GM18951 (cell line): ENCODE data around the gene DLX2.

Experiments
- POLR2A ChIP-seq: IDR thresholded peaks from 4 replicates; pipeline ENCODE4 v1.6.1; 2011; ENCODE audit warnings: mild to moderate bottlenecking; ENCODE audit not compliant: insufficient read length, insufficient read depth; ENCODE audit errors: extremely low read depth
- in situ Hi-C: fragments of 300-500 bp; cut with MboI; formaldehyde crosslinking; loops from one replicate; pipeline ENCODE4 v1.12.0; 2022; ENCODE audit warnings: low sequenced_read_pairs, mixed read lengths, inconsistent platforms; ENCODE audit not compliant: unreplicated experiment

DLX2 gene

DNA sequence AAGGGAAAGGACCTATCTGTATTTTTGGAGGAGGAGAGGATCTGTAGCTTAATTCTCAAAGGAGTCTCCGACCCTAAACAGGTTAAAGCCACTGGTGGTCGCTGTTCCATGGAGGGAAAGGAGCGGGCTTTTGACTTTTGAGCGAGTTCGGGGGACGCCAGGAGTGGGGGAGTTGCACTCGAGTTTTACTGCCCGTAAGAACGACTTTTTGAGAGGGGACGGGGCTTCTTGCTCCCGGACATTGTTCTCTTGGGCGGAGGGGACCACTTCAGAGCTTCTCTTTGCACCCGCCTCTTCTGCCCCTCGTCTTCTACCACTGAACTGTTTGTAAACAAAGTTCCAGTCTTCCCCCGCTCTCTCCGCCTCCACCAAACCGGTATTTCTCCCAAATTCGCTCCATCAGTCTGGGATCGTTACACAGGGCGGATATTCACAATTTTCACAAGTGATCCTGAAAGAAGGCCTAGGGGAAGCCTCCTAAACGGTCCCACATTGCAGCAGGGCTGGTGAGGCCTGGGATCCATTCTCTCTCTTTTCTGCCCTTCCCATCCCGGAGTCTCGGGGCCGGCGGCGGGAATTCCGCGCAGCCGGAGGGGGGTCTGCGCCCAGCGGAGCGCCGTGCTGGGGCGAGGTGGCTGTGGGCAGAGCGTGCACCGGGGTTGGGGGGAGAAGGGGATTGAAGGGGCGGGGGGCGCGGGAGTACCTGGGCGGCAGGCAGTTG is 6.6 kb downstream of the DLX2 start:
- in situ Hi-C loops = no loop called here
- TF ChIP-seq POLR2A = no peak

DNA sequence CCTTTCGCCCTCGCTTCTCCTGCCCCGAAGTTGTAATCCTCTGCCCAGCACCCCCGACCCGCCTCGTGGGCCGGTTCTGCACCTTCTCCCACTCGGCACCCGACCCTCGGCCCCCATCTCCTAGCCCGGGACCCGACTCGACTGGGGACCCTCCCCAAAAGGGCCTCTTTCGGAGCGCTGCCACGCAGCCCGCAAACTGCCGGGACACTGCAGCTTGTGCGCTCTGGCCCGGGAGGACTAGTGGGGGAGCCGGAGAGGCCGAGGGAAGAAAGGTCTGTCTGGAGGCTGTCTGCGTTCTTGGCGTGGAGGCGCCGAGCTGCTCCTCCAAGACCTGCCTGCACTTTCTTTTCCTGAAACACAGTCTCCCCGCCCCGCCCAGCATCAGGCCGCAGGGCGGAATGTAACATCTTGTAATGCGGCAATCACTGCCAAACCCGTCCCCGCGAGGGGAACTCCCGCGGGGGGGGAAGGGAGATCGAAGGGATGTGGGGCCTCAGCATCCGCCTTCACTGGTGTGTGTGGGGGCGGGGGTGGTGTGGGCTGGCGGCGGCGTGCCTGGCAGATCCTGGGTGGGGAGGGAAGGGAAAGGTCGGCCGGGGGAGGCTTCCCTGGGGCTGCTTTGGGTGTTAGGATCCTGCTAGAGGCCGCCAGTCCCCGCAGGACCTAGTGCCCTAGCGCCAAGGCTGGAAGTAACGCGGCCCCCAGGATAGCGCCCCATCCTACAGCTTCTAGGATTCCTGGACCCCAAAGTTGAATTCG is 7.4 kb downstream of the DLX2 start:
- TF ChIP-seq POLR2A = peak; percentile 42
- in situ Hi-C loops = no loop called here

DNA sequence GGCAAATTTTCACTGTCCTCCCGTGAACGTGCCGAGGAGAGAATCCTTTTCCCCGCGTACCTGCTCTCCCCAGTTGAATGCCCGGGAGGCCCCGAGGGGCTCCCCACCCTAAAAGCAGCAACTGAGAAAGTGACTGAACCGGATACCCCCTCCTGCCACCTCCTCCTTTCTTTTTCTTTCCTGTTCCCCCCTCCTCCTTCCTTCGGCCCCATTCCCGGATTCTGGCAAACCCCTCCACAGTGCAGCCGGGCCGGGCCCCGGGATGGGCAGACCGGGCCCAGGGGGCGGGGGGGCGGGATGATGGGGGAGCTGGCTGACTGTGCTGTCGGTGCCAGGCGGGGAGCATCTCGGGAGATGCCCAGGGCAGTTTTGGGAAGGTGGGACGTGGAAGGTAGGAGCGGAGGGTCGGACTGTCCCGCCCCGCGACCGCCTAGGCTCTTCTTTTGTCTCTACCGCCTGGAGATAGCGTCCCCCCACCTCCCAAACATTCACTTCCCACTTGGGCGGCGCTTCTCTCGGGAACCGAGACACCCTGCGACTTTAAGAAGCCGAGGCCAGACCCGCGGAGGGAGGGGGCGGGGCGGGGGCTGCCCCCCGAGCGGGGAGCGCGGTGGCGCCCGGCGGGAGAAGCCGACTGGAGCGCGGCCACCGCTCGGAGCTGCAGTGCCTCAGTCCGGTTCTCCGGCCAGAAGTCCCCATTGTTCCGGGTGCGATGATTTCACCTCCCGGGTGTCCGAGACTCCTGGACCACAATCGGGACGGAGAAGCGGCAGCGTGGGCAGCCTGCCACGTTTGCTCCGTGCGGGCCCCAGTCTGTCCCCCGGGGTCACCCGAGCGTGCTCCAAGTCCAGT is 8.2 kb downstream of the DLX2 start:
- in situ Hi-C loops = no loop called here
- no peak for TF ChIP-seq POLR2A

DNA sequence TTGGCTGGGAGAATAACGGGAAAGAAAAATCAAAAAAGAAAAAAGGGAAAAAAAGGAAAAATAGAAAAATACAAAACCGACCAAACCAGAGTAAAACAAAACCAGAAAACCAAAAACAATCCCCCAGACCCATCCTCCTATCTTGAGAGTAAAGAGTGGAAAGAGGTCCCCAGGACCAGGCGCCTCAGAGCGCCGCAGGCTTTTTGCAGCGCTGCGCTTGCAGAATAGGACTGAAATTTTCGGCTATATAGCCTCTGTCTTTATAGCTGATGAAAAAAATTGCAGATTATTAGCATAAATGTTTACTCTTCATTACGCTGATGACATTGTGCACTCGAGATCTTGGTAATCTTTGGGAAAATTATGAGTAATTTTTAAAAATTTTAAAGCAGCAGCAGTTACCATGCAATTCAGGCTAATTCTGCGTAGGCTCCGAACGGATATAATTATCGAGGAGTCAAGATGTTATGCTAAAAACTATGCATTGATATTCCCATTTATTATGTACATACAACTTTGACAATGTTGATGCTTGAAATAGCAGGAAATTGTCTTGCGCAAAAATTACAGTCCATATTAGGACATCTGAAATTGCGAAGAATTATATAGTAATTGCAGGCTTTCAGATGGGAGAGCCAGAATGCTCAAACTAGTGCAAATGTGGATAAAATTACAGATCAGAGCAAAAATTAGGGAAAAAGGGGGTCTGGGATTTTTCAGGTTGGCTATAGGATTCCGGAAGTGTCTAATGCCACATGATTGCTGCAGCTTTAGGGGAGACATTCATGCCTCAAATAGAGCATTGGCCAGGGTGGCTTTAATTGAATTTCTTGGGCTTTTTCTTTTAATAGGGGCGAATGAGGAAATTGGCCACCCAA is 9.0 kb downstream of the DLX2 start:
- no peak for TF ChIP-seq POLR2A
- in situ Hi-C loops = no loop called here

DNA sequence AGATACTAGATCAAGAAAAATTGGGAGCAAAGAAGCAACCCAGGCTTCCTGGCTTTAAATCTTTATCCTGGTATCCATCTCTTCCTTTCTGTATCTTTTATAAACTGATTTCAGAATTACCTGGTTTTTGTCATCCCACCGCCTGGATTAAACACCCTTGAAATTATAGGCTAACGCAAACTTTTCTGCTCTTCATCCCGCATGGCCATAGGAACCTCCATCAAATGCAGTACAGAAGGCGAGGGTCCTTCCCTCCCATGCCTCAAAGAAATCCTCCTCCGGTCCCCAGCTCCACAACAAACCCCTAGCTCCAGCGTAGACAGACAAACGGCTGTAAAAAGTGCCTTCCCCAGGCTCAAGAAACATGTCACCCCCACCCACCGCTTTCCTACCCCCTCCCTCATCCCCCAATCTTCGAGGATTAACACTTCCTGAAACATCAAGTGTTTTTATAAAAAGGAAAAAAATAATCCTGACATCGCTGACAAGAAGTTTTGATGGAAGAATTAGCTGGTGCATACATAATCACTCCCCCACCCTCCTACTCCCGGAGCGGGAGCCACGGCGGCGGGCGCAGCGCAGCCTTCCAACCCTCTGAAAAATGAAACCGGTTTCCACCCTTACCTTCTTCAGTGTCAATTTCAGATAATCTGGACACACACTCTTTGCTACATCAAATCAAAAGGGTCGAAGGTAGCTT is 9.8 kb downstream of the DLX2 start:
- in situ Hi-C loops = no loop called here
- no peak for TF ChIP-seq POLR2A

DNA sequence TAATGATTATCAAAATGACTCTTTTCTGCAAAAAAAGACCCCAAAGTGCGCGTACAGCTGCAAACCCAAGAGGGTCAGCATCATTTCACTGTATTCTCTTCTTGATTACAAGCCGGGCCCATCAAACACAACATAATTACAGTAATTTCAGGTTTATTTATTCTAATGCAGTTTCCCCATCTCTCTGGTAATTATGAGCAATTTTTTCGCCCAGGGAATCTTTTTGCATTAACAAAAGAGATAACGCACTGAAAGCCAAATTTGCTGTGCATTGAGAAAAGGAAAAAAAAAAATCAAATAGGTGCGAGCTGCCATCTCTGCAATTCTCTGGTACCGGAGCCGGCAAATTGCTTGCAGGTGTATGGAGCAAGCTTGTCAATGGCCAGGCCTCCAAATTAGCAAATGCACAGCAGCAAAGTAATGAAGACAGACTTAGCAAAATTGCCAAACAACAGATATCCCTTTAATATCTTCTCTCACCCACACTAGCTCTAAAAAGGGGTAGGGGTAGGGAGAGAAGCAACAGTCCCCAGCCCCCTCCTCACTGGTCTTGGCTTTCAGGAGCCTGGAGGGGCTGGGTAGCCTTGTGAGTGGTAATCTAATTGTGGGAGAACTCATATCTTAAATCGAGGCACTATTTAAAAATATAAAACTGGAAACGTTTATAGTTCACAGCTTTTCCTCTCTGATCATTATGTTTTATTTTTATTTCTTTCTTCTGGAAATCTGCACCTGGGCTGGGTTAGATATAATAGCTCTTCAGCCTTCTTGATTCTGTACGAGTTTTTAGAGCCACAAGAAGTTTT is 10.7 kb downstream of the DLX2 start:
- in situ Hi-C loops = no loop called here
- no peak for TF ChIP-seq POLR2A

DNA sequence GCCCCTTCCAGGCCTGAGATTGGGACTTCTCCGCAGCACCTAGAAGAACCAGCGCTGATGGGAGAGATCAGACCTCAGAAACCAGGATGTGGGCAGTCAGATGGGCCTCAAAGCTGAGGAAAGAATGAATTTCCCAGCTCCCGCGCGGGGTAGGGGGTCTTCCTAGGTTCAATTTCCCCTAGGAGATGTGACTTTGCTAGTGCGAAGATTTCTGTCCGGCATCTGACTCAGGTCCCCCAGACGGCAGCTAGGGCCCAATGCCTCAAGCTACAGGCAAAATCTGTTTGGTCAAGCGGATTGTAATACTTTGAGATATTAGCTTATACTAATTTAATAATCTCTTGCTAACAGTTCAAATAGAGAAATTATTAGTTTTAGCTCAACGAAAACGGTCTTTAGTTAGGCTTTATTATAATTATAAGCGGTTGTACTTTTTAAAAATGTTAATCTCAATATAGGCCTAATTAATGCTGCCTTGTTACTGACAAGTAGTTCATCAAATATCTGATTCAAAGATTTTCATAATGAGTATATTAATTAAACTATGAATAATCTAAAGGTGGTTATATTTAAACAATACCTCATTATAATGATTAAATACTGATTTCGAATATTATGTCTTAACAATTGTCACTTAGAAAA is 11.6 kb downstream of the DLX2 start:
- in situ Hi-C loops = no loop called here

DNA sequence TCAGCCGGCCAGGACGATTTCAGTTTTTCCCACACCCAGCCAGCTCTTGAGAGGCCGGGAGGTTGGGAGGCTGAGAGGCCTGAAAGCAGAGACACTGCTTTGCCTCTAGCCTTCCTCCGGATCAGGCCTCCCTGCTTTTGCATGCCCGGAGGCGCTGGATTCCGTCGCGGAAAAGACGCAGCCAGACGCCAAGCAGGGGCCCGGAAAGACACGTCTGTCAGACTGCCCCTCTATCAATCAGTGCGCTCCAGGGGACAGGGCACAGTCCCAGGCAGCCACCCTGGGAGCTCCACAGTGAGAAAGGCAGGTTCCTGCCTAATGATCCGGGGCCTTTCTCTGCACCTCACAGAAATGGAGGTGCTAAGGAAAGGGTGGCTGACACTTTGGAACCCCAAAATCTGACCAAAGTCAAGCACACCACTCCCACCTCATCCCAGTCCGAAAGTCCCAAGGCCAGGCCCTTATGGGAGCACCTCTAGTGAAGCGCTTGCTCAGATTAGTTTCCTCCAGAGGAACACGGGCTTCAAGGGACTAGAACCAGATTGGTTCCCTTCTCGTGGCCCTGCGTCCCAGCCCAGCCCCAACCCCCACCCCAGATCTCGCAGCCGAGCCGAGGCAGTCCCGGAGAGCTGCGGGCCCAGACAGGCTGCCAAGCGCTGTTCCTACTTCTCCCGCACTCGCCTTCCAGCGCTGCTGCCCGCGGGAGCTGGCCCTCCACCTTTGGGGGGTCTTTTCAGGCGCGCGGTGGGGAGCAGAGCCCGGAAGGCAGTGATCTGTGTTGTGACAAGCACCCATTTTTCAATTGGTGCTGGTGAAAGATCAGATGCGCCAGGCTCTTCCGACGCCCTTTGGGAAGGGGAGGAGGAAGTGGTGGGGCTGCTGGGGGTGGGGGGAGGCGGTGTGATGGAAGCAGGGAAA is 12.4 kb downstream of the DLX2 start:
- in situ Hi-C loops = no loop called here
- TF ChIP-seq POLR2A = no peak

More for the DNA sequence above, 11.6 kb downstream of the DLX2 start:
- TF ChIP-seq POLR2A = no peak

DNA sequence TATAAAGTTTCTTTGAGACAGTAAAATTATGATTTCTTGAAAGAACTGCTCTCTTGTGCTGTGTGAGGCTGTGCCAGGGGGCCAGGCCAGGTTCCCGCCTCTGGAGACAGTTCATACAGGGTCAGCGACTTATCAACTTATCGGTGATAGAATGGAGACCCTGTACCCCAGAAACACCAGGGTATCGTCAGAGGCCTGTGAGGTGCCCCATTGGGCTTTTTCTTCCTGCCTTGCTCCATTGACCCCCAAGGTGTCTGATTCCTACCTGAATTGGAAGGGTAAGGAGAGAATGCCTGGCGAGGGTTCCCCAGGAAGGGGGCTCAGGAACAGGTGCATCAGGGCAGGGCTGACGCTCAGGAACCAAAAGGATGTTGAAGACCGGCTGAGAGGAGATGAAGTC is 13.1 kb downstream of the DLX2 start:
- in situ Hi-C loops = no loop called here
- no peak for TF ChIP-seq POLR2A

DNA sequence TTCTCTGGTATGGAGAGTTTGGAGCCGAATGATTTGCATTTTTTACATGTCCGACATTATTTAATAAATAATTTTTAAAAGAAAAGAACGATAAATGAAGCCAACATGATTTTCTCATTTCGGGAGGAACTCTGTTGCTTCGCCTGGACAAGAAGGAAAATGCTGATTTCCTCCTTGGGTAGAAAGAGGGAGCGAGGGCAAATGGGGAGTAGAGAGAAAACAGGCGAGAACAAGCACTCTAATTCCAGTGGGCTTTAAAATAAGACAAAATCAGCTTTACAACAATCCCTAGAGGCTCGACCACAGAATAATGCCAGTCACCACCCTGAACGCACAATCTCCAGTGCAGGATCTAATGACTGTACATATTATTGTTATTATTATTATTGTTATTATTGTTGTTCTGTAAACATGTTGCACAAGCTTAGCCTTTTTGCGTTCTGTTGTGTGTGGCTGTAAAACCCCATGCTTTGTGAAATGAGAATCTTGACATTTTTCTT is 13.6 kb downstream of the DLX2 start:
- in situ Hi-C loops = no loop called here
- no peak for TF ChIP-seq POLR2A
